ENCODE data around the gene NTM. TPM values are rescaled to one million over a fixed set of nuclear protein-coding genes. Genes with fewer than 3 reads are reported as not detected.

Gene NTM
- total and polyA plus RNA-seq, 2 donors (not counting 1 experiment from before 2014, with no cell fraction given), result 12.3 to 28.6 TPM

DNA sequence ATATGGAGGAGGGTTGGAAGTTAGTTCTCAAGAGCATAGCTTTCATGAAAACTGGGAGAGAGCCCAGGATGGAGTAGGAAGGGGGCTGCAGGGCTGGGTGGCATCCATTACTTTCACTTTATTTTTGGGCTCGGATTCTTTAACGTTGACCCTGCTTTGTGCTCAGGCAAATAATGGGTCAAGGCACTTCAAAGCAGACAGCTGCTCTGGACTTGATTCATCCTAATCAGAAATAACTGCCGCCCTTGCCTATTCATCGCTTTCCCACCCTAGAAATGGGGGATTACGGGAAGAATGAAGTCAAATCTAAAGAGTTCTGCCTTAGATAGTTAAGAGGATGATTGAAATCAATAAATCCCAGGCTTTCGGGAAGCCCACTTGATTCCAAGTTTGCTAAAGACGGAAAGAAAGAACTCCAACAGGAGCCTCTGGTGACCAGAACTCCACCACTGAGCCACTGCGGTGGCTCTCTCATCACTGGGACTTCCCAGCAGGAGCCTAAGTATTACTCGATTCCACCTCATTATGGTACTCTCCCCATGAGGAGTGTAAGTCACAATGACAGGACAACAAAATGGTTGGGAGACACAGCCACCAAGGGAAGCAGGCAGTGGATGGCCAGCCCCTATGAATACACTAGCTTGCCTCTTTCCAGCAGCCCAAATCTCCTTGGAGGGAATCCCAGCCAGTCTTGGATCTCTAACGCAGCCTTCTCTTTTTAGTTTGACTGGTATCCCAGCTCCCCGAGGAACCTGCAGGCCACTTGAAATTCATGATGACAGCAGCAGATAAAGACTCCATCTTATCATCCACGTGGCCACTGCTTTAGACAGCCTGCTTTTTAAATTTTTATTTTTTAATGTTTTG, 815.5 kb downstream of the NTM start:
- H3K9ac ChIP-seq (ENCODE audit: insufficient read depth, low read length), result no peak overlapping the region
- TF ChIP-seq EZH2 (IDR thresholded peaks at IDR 0.05; ENCODE audit: low read length, missing control alignments) (no peak), CTCF (conservative IDR thresholded peaks at IDR 0.05 in 1 of 2, IDR thresholded peaks at IDR 0.05 in 1 of 2; ENCODE audit: low read depth in 1 of 2, low read length in 2 of 2) (no peak)
- H3K36me3 ChIP-seq (ENCODE audit: control insufficient read depth, insufficient read depth, low read length), result no peaks in the 10 kb centered on the region
- no peak for DNase-seq (ENCODE audit: low read depth in 2 of 2)
- H2AFZ ChIP-seq (ENCODE audit: low read length), result no peak overlapping the region
- no peaks in the 10 kb centered on the region for H3K79me2 ChIP-seq (ENCODE audit: control insufficient read depth, insufficient read depth, low read length)
- no peaks in the 10 kb centered on the region for H3K9me3 ChIP-seq (ENCODE audit: control insufficient read depth, insufficient read depth, low read depth, low read length)
- H3K4me3 ChIP-seq (replicated peaks in 1 of 4; ENCODE audit: control extremely low read depth in 1 of 4, insufficient read depth in 1 of 4, low read depth in 3 of 4, low read length in 4 of 4), result no peak overlapping the region
- no peaks in the 10 kb centered on the region for H4K20me1 ChIP-seq (ENCODE audit: control insufficient read depth, extremely low read depth, insufficient read depth, low read length)
- no peaks in the 10 kb centered on the region for H3K27me3 ChIP-seq (ENCODE audit: control insufficient read depth, insufficient read depth, low read length)
- H3K4me1 ChIP-seq (ENCODE audit: control insufficient read depth, extremely low read depth, insufficient read depth, low read length), result no peaks in the 10 kb centered on the region
- no peak overlapping the region for H3K27ac ChIP-seq (ENCODE audit: insufficient read depth, low read length)
- H3K4me2 ChIP-seq (ENCODE audit: extremely low read depth, insufficient read depth, low read length), result no peak overlapping the region

DNA sequence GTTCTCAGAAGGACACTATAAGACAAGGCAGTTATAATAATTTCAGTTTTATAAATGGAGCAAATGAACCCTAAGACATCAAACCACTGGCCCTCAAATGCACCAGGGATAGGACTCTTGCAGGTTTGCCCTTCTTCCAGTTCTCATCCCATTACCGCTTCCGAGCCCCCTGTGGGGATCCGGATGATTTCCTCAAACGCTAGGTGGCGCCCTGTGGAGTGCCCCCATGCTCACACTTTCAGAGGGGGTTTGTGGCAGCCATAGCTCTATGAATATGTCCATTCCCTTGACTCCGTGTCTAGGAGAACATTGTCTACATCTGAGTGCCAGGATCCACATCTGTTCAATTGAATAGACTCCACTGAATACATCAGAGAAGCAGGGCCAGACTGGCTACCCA, 816.3 kb downstream of the NTM start:
- Histone ChIP-seq H3K27ac (ENCODE audit: insufficient read depth, low read length) (no peak overlapping the region), H3K4me3 (replicated peaks in 1 of 4; ENCODE audit: control extremely low read depth in 1 of 4, insufficient read depth in 1 of 4, low read depth in 3 of 4, low read length in 4 of 4) (no peak overlapping the region), H3K9ac (ENCODE audit: insufficient read depth, low read length) (no peak overlapping the region), H3K27me3 (ENCODE audit: control insufficient read depth, insufficient read depth, low read length) (no peaks in the 10 kb centered on the region), H3K9me3 (ENCODE audit: control insufficient read depth, insufficient read depth, low read depth, low read length) (no peaks in the 10 kb centered on the region), H3K4me1 (ENCODE audit: control insufficient read depth, extremely low read depth, insufficient read depth, low read length) (no peaks in the 10 kb centered on the region), H3K4me2 (ENCODE audit: extremely low read depth, insufficient read depth, low read length) (no peak overlapping the region), H3K36me3 (ENCODE audit: control insufficient read depth, insufficient read depth, low read length) (no peaks in the 10 kb centered on the region), H2AFZ (ENCODE audit: low read length) (no peak overlapping the region), H4K20me1 (ENCODE audit: control insufficient read depth, extremely low read depth, insufficient read depth, low read length) (no peaks in the 10 kb centered on the region), H3K79me2 (ENCODE audit: control insufficient read depth, insufficient read depth, low read length) (no peaks in the 10 kb centered on the region)
- DNase-seq (ENCODE audit: low read depth in 2 of 2), result no peak
- TF ChIP-seq EZH2 (IDR thresholded peaks at IDR 0.05; ENCODE audit: low read length, missing control alignments) (no peak), CTCF (conservative IDR thresholded peaks at IDR 0.05 in 1 of 2, IDR thresholded peaks at IDR 0.05 in 1 of 2; ENCODE audit: low read depth in 1 of 2, low read length in 2 of 2) (peak; percentile 13)

- DNase-seq (ENCODE audit: low read depth in 2 of 2), result no peak
- Histone ChIP-seq H3K36me3 (ENCODE audit: control insufficient read depth, insufficient read depth, low read length) (no peaks in the 10 kb centered on the region), H3K79me2 (ENCODE audit: control insufficient read depth, insufficient read depth, low read length) (no peaks in the 10 kb centered on the region), H4K20me1 (ENCODE audit: control insufficient read depth, extremely low read depth, insufficient read depth, low read length) (no peaks in the 10 kb centered on the region), H3K4me1 (ENCODE audit: control insufficient read depth, extremely low read depth, insufficient read depth, low read length) (no peaks in the 10 kb centered on the region), H3K27me3 (ENCODE audit: control insufficient read depth, insufficient read depth, low read length) (no peaks in the 10 kb centered on the region), H3K4me3 (replicated peaks in 1 of 4; ENCODE audit: control extremely low read depth in 1 of 4, insufficient read depth in 1 of 4, low read depth in 3 of 4, low read length in 4 of 4) (no peak overlapping the region), H3K9me3 (ENCODE audit: control insufficient read depth, insufficient read depth, low read depth, low read length) (no peaks in the 10 kb centered on the region), H3K27ac (ENCODE audit: insufficient read depth, low read length) (no peak overlapping the region), H2AFZ (ENCODE audit: low read length) (no peak overlapping the region), H3K9ac (ENCODE audit: insufficient read depth, low read length) (no peak overlapping the region), H3K4me2 (ENCODE audit: extremely low read depth, insufficient read depth, low read length) (no peak overlapping the region)
- TF ChIP-seq EZH2 (IDR thresholded peaks at IDR 0.05; ENCODE audit: low read length, missing control alignments) (no peak), CTCF (conservative IDR thresholded peaks at IDR 0.05 in 1 of 2, IDR thresholded peaks at IDR 0.05 in 1 of 2; ENCODE audit: low read depth in 1 of 2, low read length in 2 of 2) (no peak)
These were observed 817.0 kb downstream of the NTM start for GRCh38 chr11:132187386-132187785.
